Effector memory CD4-positive, alpha-beta T cell (primary cell): ENCODE measurements around the gene USP19.

Source experiments
- DNase-seq, 3 donors: peaks; one replicate each; pipeline ENCODE4 v3.0.0-alpha.2; 2020
- H3K27ac ChIP-seq: 2 replicates; pipeline ENCODE4 v1.7.0; 2013; ENCODE audit warnings: mild to moderate bottlenecking, low read length, moderate library complexity; ENCODE audit not compliant: insufficient read depth, poor library complexity, severe bottlenecking
- H3K27me3 ChIP-seq: replicated peaks from 2 replicates; pipeline ENCODE4 v1.7.0; 2013; ENCODE audit warnings: mild to moderate bottlenecking, low read length; ENCODE audit not compliant: insufficient read depth, control insufficient read depth, poor library complexity, severe bottlenecking
- H3K36me3 ChIP-seq: 2 replicates; pipeline ENCODE4 v1.7.0; 2013; ENCODE audit warnings: mild to moderate bottlenecking, low read length, moderate library complexity; ENCODE audit not compliant: control insufficient read depth, insufficient read depth
- H3K4me1 ChIP-seq: 2 replicates; pipeline ENCODE4 v1.7.0; 2013; ENCODE audit warnings: low read length, mild to moderate bottlenecking; ENCODE audit not compliant: control insufficient read depth, insufficient read depth, poor library complexity, severe bottlenecking
- H3K4me3 ChIP-seq: 2 replicates; pipeline ENCODE4 v1.7.0; 2013; ENCODE audit warnings: low read length, low read depth, mild to moderate bottlenecking; ENCODE audit not compliant: insufficient read depth, poor library complexity, severe bottlenecking
- H3K9me3 ChIP-seq: 2 replicates; pipeline ENCODE4 v1.7.0; 2013; ENCODE audit warnings: mild to moderate bottlenecking, low read length, moderate library complexity; ENCODE audit not compliant: control insufficient read depth

Gene USP19

DNA sequence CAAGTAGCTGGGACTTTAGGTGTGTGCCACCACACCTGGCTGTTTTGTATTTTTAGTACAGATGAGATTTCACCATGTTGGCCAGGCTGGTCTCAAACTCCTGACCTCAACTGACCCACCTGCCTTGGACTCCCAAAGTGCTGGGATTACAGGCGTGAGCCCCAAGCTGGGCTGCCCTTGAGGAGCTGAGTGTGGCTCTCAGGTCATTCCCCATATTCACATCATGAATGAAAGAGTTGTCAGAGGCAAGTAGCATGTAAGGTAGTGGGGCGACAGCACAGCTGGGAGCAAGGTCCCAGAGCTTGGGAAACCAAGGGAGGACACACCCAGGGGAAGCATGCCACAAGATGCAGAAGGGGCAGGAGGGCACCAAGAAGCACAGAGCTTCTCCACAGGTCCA, 40.6 kb upstream of the USP19 start:
- no peak for DNase-seq
- H3K4me3 ChIP-seq, result no peak overlapping the region

DNA sequence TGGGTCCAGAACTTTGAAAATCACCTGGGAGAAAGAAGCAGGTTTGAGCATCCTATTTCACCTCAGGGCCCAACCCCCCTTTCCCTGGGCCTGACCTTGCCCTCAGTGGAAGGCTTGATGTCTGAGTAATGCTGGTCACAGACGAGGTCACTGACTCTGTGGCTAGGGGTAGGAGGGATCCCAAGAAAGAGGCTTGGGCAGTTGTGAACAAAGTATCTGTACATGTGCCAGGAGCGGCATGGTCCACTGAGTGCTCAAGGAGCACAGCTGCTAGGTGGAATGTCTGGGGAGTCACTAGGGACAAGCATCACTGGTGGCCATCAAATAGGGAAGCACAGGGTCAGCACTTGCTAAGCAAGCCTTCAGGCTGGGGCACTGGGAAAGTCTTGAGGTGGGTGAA, 38.2 kb upstream of the USP19 start:
- H3K27ac ChIP-seq, result no peak overlapping the region
- H3K4me3 ChIP-seq, result no peak overlapping the region
- no peak for DNase-seq
- no peaks in the 10 kb centered on the region for H3K4me1 ChIP-seq
- H3K9me3 ChIP-seq, result no peaks in the 10 kb centered on the region
- peaks cover 15% of the 10 kb centered on the region for H3K36me3 ChIP-seq
- no peaks in the 10 kb centered on the region for H3K27me3 ChIP-seq

More for the DNA sequence above, 40.6 kb upstream of the USP19 start:
- Histone ChIP-seq H3K27me3 (no peaks in the 10 kb centered on the region), H3K9me3 (no peaks in the 10 kb centered on the region), H3K4me1 (peaks cover 15% of the 10 kb centered on the region), H3K27ac (no peak overlapping the region), H3K36me3 (peaks cover 15% of the 10 kb centered on the region)

DNA sequence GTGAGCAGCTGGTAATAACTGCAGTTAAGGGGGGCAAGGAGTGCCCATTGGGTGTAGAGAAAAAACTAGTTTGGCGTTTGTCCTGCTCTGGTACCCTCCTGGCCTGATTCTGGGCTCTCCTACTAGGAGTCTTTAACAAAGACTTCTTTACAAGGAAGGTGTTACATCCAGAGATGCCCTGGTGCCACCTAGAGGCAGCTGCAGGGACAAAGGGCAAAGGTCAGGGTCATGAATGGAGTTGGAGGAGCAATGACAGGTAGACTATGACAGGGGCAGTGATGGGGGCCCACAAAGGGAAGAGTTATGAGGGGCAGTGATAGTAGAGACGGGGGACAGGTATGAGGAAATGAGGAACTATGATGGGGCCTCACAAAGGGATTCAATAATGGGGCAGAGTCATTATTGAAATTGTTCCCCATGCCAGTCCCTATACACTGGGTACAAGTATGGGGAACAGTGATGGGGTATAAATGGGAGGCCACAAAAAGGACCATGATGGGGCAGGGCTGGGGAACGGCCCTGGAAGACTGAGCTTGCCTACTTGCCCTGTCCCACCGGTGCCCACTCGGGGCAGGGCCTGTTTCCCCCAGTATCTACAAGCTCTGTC, 37.6 kb upstream of the USP19 start:
- H3K27ac ChIP-seq, result no peak overlapping the region
- no peaks in the 10 kb centered on the region for H3K4me1 ChIP-seq

GRCh38 chr3:49157289-49157688, 36.7 kb upstream of the USP19 start:
- Histone ChIP-seq H3K4me3 (no peak overlapping the region), H3K27me3 (no peaks in the 10 kb centered on the region), H3K27ac (no peak overlapping the region), H3K4me1 (no peaks in the 10 kb centered on the region), H3K9me3 (no peaks in the 10 kb centered on the region), H3K36me3 (peaks cover 5% of the 10 kb centered on the region)
- DNase-seq, result no peak

More for the DNA sequence above, 37.6 kb upstream of the USP19 start:
- H3K4me3 ChIP-seq, result no peak overlapping the region
- no peaks in the 10 kb centered on the region for H3K9me3 ChIP-seq
- H3K27me3 ChIP-seq, result no peaks in the 10 kb centered on the region
- DNase-seq, result peak; percentile 32 to 47 (median 43)
- H3K36me3 ChIP-seq, result peaks cover 9% of the 10 kb centered on the region

GRCh38 chr3:49153349-49153912, 32.8 kb upstream of the USP19 start:
- H3K36me3 ChIP-seq, result no peaks in the 10 kb centered on the region
- H3K4me3 ChIP-seq, result no peak overlapping the region
- H3K4me1 ChIP-seq, result no peaks in the 10 kb centered on the region
- DNase-seq, result no peak
- H3K27me3 ChIP-seq, result no peaks in the 10 kb centered on the region
- H3K9me3 ChIP-seq, result no peaks in the 10 kb centered on the region
- H3K27ac ChIP-seq, result no peak overlapping the region

DNA sequence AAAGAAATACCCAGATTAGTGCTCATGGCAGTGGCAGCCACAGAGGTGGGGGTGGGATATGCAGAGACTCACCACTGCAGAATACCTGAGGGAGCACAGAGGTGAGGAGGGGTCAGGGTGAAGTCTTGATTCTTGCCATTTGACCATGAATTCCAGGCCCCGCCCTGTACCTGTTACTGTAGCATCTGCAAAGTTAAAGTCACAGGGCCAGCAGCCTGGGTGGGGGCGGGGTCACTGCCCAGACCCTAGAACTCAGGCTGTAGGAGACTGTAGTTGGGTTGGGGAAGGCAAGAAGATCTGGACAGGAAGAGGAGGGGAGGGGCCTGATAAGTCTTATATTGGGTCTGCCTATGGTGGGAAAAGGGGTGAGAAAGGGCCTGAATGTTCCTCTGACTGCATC, 31.0 kb upstream of the USP19 start:
- no peaks in the 10 kb centered on the region for H3K36me3 ChIP-seq
- no peak overlapping the region for H3K27ac ChIP-seq
- no peaks in the 10 kb centered on the region for H3K27me3 ChIP-seq
- H3K4me1 ChIP-seq, result no peaks in the 10 kb centered on the region
- no peak for DNase-seq
- no peak overlapping the region for H3K4me3 ChIP-seq
- no peaks in the 10 kb centered on the region for H3K9me3 ChIP-seq

- H3K36me3 ChIP-seq, result no peaks in the 10 kb centered on the region
- no peaks in the 10 kb centered on the region for H3K4me1 ChIP-seq
- H3K9me3 ChIP-seq, result no peaks in the 10 kb centered on the region
- H3K27ac ChIP-seq, result no peak overlapping the region
- no peaks in the 10 kb centered on the region for H3K27me3 ChIP-seq
- no peak overlapping the region for H3K4me3 ChIP-seq
- no peak for DNase-seq
These were observed 27.5 kb upstream of the USP19 start for GRCh38 chr3:49148159-49148558.

DNA sequence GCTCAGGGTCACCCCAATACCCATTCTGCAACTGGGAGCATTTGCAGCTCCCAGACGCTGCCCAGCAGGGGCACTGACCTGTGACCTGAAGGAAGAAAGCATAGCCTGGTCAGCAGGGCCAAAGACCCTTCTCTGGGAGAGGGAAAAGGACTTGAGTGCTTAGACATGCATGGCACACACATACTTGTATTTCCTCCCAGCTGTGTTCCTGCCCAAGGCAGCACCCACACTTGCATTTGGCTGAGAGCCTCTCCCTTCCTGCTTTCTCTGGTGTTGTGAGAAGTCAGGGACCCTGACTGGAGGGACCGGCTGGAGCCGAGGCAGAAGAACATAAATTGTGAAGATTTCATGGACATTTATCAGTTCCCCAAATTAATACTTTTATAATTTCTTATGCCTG, 19.5 kb upstream of the USP19 start:
- no peak for DNase-seq
- H3K27ac ChIP-seq, result no peak overlapping the region
- no peaks in the 10 kb centered on the region for H3K36me3 ChIP-seq

DNA sequence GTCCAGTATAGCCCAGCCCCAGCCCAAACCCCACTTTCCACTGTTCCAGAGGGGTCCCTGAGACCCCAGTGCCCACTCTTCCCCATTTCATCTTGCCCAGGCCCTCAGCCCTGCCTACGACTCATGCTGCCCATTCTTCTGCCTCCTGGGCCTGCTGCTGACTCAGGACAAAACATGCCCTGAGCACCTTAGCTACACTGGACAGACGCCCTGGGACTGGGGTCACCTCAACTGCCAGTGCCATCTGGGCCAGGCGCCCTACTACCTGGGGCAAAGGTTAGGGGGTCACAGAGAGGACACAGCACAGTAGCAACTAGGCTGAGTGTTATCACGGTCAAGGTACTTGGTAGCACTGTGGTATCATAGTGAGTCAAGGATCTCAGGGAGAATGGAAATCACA, 14.9 kb upstream of the USP19 start:
- DNase-seq, result no peak
- no peaks in the 10 kb centered on the region for H3K27me3 ChIP-seq
- no peaks in the 10 kb centered on the region for H3K9me3 ChIP-seq
- H3K36me3 ChIP-seq, result no peaks in the 10 kb centered on the region
- H3K4me3 ChIP-seq, result no peak overlapping the region
- no peak overlapping the region for H3K27ac ChIP-seq
- H3K4me1 ChIP-seq, result no peaks in the 10 kb centered on the region

More for the DNA sequence above, 19.5 kb upstream of the USP19 start:
- Histone ChIP-seq H3K4me1 (no peaks in the 10 kb centered on the region), H3K9me3 (no peaks in the 10 kb centered on the region), H3K27me3 (no peaks in the 10 kb centered on the region), H3K4me3 (no peak overlapping the region)

DNA sequence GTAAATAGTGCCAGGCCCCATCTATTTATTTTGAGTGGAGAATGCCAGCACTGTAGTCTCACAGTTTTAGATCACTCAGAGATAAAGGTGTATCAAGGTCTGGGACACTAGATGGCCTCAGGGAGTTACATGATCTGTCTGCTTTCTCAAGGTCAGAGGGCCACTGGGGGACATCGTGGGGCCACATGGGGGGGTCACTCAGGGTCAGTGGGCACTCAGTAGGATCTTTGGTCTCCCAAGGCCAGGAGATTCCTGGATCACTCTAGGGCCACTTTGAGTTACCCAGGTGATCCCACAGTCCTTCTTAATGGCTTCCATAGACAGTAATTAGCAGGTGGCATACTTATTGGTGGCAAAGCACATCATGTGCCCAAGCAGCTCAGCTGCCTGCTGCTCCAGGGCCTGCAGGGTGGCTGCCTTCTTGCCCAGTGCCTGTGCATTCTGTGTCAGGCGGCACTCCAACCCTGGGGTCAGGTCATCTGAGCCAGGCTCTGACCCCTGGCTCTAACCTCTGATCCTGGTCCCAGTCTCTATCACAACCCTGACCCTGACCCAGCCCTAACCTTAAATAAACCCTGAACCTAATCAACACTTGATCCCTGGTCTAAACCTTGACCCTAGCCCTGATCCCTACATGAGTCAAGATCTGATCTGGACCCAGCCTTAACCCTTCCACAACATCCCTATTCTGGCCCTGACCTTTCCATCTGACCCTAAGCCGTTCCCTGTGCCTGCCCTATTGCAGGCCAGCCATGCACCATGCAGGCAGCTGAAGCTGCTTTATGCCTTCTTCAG, 14.0 kb upstream of the USP19 start:
- Histone ChIP-seq H3K36me3 (no peaks in the 10 kb centered on the region), H3K27ac (no peak overlapping the region), H3K4me3 (no peak overlapping the region), H3K9me3 (no peaks in the 10 kb centered on the region), H3K4me1 (no peaks in the 10 kb centered on the region), H3K27me3 (no peaks in the 10 kb centered on the region)
- no peak for DNase-seq
